Stimulated activated effector memory CD8-positive, alpha-beta T cell treated with anti-CD3 and anti-CD28 coated beads, Interleukin-12 subunit alpha, Interleukin-12 subunit beta, amount 100 ng/mL, for 72 hours (primary cell): ENCODE data around the gene TAPBPL.
"Not testable (repeated sequence)": the region's sequence is repeated elsewhere in the genome, so short reads cannot be mapped to it uniquely, and the experiment has no call there.

ENCODE experiments used
- ATAC-seq: fragments of 150-1000 bp; cut with Tn5 transposase; 2 replicates; pipeline ENCODE4 v1.10.0; 2021
- DNase-seq, 2 donors: peaks; one replicate each; pipeline ENCODE4 v3.0.0; 2021 to 2022; ENCODE audit warnings: low spot score in 2 of 2
- H3K27ac Mint-ChIP-seq: one replicate; pipeline ENCODE4 v1.8.0; 2022; ENCODE audit warnings: mild to moderate bottlenecking, mixed read lengths
- H3K36me3 Mint-ChIP-seq: one replicate; pipeline ENCODE4 v1.8.0; 2022; ENCODE audit warnings: mild to moderate bottlenecking, mixed read lengths
- H3K4me1 Mint-ChIP-seq: one replicate; pipeline ENCODE4 v1.8.0; 2022; ENCODE audit warnings: mixed read lengths
- H3K4me3 Mint-ChIP-seq: one replicate; pipeline ENCODE4 v1.8.0; 2022; ENCODE audit warnings: mild to moderate bottlenecking, mixed read lengths
- H3K9me3 Mint-ChIP-seq: one replicate; pipeline ENCODE4 v1.8.0; 2022; ENCODE audit warnings: mixed read lengths

The TAPBPL gene

GRCh38 chr12:6466184-6466573, 14.3 kb downstream of the TAPBPL start:
- H3K4me1 Mint-ChIP-seq = peaks cover 87% of the 10 kb centered on the region
- DNase-seq = no peak
- H3K9me3 Mint-ChIP-seq = no peaks in the 10 kb centered on the region
- peak overlapping the region; percentile 90 for H3K27ac Mint-ChIP-seq
- ATAC-seq = no peak
- H3K36me3 Mint-ChIP-seq = peaks cover 98% of the 10 kb centered on the region
- H3K4me3 Mint-ChIP-seq = peak overlapping the region; percentile 37

- Mint-ChIP-seq H3K4me3 (peak overlapping the region; percentile 78), H3K36me3 (peaks cover 96% of the 10 kb centered on the region), H3K4me1 (peaks cover 87% of the 10 kb centered on the region), H3K27ac (peak overlapping the region; percentile 90)
- H3K9me3 Mint-ChIP-seq, DNase-seq, ATAC-seq: not testable (repeated sequence)
These were observed 14.9 kb downstream of the TAPBPL start for GRCh38 chr12:6466751-6467150.

GRCh38 chr12:6467571-6468282, 15.9 kb downstream of the TAPBPL start:
- not testable (repeated sequence) for H3K9me3 Mint-ChIP-seq, ATAC-seq, DNase-seq
- peak overlapping the region; percentile 90 for H3K27ac Mint-ChIP-seq
- peak overlapping the region; percentile 78 for H3K4me3 Mint-ChIP-seq
- H3K4me1 Mint-ChIP-seq = peaks cover 82% of the 10 kb centered on the region
- peaks cover 87% of the 10 kb centered on the region for H3K36me3 Mint-ChIP-seq

GRCh38 chr12:6468283-6468575, 16.4 kb downstream of the TAPBPL start:
- Mint-ChIP-seq H3K4me1 (peaks cover 77% of the 10 kb centered on the region), H3K27ac (peak overlapping the region; percentile 90), H3K36me3 (peaks cover 82% of the 10 kb centered on the region), H3K9me3 (no peaks in the 10 kb centered on the region), H3K4me3 (peak overlapping the region; percentile 78)
- ATAC-seq (no peak), DNase-seq (no peak)

- peaks cover 73% of the 10 kb centered on the region for H3K36me3 Mint-ChIP-seq
- ATAC-seq = no peak
- no peak for DNase-seq
- H3K4me1 Mint-ChIP-seq = peaks cover 68% of the 10 kb centered on the region
- H3K4me3 Mint-ChIP-seq = peak overlapping the region; percentile 78
- H3K27ac Mint-ChIP-seq = peak overlapping the region; percentile 90
- no peaks in the 10 kb centered on the region for H3K9me3 Mint-ChIP-seq
These were observed 17.2 kb downstream of the TAPBPL start for GRCh38 chr12:6469092-6469491.

GRCh38 chr12:6469609-6470374, 17.9 kb downstream of the TAPBPL start:
- Mint-ChIP-seq H3K27ac (peak overlapping the region; percentile 90), H3K9me3 (no peaks in the 10 kb centered on the region), H3K36me3 (peaks cover 66% of the 10 kb centered on the region), H3K4me1 (peaks cover 61% of the 10 kb centered on the region), H3K4me3 (peak overlapping the region; percentile 78)
- no peak for ATAC-seq
- DNase-seq = peak in 1 of 2 donors; percentile 67

GRCh38 chr12:6470375-6471163, 18.7 kb downstream of the TAPBPL start, which contains the start of gene VAMP1:
Gene VAMP1, minus strand, starts transcription at chr12:6470677. Its CDS starts 146 bp downstream, at chr12:6470531.
- peak within 1 kb of the TSS; percentile 78 for H3K4me3 Mint-ChIP-seq
- ATAC-seq = peak; percentile 94
- peak within 1 kb of the TSS; percentile 90 for H3K27ac Mint-ChIP-seq
- H3K36me3 Mint-ChIP-seq = peaks cover 58% of the 10 kb centered on the region
- H3K9me3 Mint-ChIP-seq = no peaks in the 10 kb centered on the region
- DNase-seq = peak; percentile 93 to 99
- H3K4me1 Mint-ChIP-seq = peaks cover 57% of the 10 kb centered on the region

GRCh38 chr12:6471989-6472360, 20.1 kb downstream of the TAPBPL start:
- H3K27ac Mint-ChIP-seq = no peak overlapping the region
- DNase-seq (no peak), ATAC-seq (no peak)
- peaks cover 42% of the 10 kb centered on the region for H3K4me1 Mint-ChIP-seq
- peak overlapping the region; percentile 78 for H3K4me3 Mint-ChIP-seq
- H3K9me3 Mint-ChIP-seq = no peaks in the 10 kb centered on the region
- peaks cover 44% of the 10 kb centered on the region for H3K36me3 Mint-ChIP-seq

GRCh38 chr12:6472491-6472890, 20.6 kb downstream of the TAPBPL start:
- ATAC-seq = no peak
- peaks cover 37% of the 10 kb centered on the region for H3K4me1 Mint-ChIP-seq
- no peaks in the 10 kb centered on the region for H3K9me3 Mint-ChIP-seq
- no peak overlapping the region for H3K4me3 Mint-ChIP-seq
- DNase-seq = no peak
- H3K27ac Mint-ChIP-seq = no peak overlapping the region
- peaks cover 39% of the 10 kb centered on the region for H3K36me3 Mint-ChIP-seq

GRCh38 chr12:6475233-6475975, 23.6 kb downstream of the TAPBPL start:
- not testable (repeated sequence) for H3K9me3 Mint-ChIP-seq, ATAC-seq, H3K27ac Mint-ChIP-seq, DNase-seq, H3K4me3 Mint-ChIP-seq
- peaks cover 11% of the 10 kb centered on the region for H3K36me3 Mint-ChIP-seq
- peaks cover 15% of the 10 kb centered on the region for H3K4me1 Mint-ChIP-seq

- peaks cover 1% of the 10 kb centered on the region for H3K36me3 Mint-ChIP-seq
- H3K27ac Mint-ChIP-seq = no peak overlapping the region
- ATAC-seq = no peak
- no peak for DNase-seq
- H3K4me3 Mint-ChIP-seq = no peak overlapping the region
- H3K9me3 Mint-ChIP-seq = no peaks in the 10 kb centered on the region
- H3K4me1 Mint-ChIP-seq = peaks cover 7% of the 10 kb centered on the region
These were observed 24.6 kb downstream of the TAPBPL start for GRCh38 chr12:6476489-6476888.

- not testable (repeated sequence) for DNase-seq, H3K4me1 Mint-ChIP-seq, H3K27ac Mint-ChIP-seq, ATAC-seq, H3K36me3 Mint-ChIP-seq, H3K9me3 Mint-ChIP-seq, H3K4me3 Mint-ChIP-seq
These were observed 25.9 kb downstream of the TAPBPL start for GRCh38 chr12:6477601-6478377.

GRCh38 chr12:6478416-6478815, 26.6 kb downstream of the TAPBPL start:
- ATAC-seq (no peak), DNase-seq (no peak)
- Mint-ChIP-seq H3K36me3 (no peaks in the 10 kb centered on the region), H3K27ac (no peak overlapping the region), H3K4me1 (no peaks in the 10 kb centered on the region), H3K9me3 (no peaks in the 10 kb centered on the region), H3K4me3 (no peak overlapping the region)

- H3K4me1 Mint-ChIP-seq = peaks cover 8% of the 10 kb centered on the region
- peaks cover 18% of the 10 kb centered on the region for H3K36me3 Mint-ChIP-seq
- no peak overlapping the region for H3K4me3 Mint-ChIP-seq
- H3K27ac Mint-ChIP-seq = no peak overlapping the region
- DNase-seq (no peak), ATAC-seq (no peak)
- H3K9me3 Mint-ChIP-seq = no peaks in the 10 kb centered on the region
These were observed 36.4 kb downstream of the TAPBPL start for GRCh38 chr12:6488240-6488639.
